ENCODE measurements around the gene EEF1AKMT2. TPM values are rescaled to one million over a fixed set of nuclear protein-coding genes. Genes with fewer than 3 reads are reported as not detected.

The EEF1AKMT2 gene
- total and polyA plus RNA-seq, 2 donors: 22.3 to 27.3 TPM

DNA sequence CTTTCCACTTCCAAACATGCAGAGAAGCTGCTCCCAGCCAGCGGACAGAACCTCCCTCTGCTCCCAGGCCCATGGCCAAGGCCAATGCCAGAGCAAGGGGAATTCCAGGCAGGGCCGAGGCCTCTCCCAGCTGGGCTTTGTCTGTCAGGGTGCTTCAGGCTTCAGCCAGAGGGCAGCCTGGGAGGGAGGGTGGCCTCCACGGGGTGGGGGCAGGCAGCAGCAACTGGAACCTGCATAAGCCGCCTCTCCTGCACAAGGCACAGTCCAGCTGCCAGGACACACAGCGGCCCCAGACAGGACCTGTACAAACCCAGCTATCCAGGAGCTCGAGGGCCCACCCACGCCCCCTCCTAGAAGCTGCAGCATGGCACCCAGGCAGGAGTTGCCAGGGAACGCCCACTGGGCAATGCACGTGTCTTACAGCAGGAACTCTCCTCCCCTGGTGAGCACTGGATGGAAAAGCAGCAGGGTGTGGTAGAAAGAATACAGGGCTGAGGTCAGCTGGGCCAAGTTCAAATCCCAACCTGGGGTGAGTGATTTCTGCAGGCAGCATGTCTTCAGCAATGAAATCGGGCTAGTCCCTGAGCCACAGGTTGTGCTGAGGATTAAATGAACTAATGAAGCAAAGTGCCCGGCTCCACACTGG, 55.1 kb downstream of the EEF1AKMT2 start:
- peaks cover 0 to 4% of the 10 kb centered on the region in 2 donors for H3K9me3 ChIP-seq (ENCODE audit: control insufficient read depth in 2 of 2, insufficient read depth in 1 of 2, low read length in 1 of 2)
- no peak overlapping the region for H3K4me3 ChIP-seq (ENCODE audit: low read length in 2 of 2)
- DNase-seq (ENCODE audit: low read depth in 6 of 9, low spot score in 9 of 9): peak in 1 of 9 donors; percentile 26
- H3K4me1 ChIP-seq (ENCODE audit: control insufficient read depth in 2 of 2, insufficient read depth in 2 of 2, low read length in 2 of 2): peaks cover 76 to 100% of the 10 kb centered on the region in 2 donors
- WGBS: 87% methylated on average over 11 of the region's 11 CpGs
- H3K27me3 ChIP-seq (ENCODE audit: control insufficient read depth in 2 of 2, insufficient read depth in 1 of 2, low read length in 1 of 2): no peaks in the 10 kb centered on the region
- peaks cover 0 to 35% of the 10 kb centered on the region in 2 donors for H3K36me3 ChIP-seq (ENCODE audit: control insufficient read depth in 2 of 2, insufficient read depth in 2 of 2, low read length in 1 of 2)
- peak overlapping the region; percentile 55 to 80 for H3K27ac ChIP-seq (ENCODE audit: low read depth in 1 of 2, low read length in 1 of 2)

DNA sequence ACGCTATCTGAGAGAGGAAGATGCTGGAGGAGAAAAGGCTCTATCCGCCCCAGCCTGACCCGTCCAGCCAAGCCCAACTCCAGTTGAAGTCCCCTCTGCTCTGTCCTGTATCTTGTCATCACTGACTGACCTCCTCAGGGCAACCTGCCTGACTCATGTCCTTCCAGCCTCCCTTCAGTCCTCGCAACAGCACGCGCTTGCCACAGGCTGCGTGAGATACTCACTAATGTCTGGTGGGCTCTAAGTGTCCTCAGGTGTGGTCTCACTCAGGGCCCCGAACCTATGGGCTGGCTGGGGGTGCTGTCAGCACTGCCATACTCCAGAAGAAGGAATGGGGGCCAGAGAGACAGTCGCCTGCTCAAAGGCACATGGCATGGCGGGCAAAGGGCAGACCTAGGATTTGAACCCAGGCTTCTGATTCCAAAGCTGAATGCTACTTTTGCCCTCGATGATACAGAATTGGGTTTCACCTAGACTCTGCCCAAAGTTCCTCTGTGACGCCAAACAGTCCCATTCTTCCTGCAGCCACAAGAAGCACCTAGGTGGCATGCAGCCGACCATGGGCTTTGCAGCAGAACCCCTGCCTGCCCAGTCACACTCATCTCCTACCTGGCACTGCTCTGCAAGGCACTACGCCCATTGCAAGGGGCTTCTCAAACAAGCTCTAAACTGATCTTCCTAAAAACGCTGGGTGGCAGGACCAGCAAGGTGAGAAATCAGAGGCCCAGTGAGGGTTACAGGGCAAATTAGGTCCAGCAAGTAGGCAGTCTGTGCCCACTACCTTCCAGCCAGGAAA, 56.0 kb downstream of the EEF1AKMT2 start:
- 94% methylated on average over 15 of the region's 15 CpGs for WGBS
- peak overlapping the region; percentile 26 to 80 for H3K27ac ChIP-seq (ENCODE audit: low read depth in 1 of 2, low read length in 1 of 2)
- H3K4me1 ChIP-seq (ENCODE audit: control insufficient read depth in 2 of 2, insufficient read depth in 2 of 2, low read length in 2 of 2): peaks cover 81 to 100% of the 10 kb centered on the region in 2 donors
- H3K4me3 ChIP-seq (ENCODE audit: low read length in 2 of 2): no peak overlapping the region
- H3K27me3 ChIP-seq (ENCODE audit: control insufficient read depth in 2 of 2, insufficient read depth in 1 of 2, low read length in 1 of 2): no peaks in the 10 kb centered on the region
- H3K9me3 ChIP-seq (ENCODE audit: control insufficient read depth in 2 of 2, insufficient read depth in 1 of 2, low read length in 1 of 2): peaks cover 0 to 4% of the 10 kb centered on the region in 2 donors
- H3K36me3 ChIP-seq (ENCODE audit: control insufficient read depth in 2 of 2, insufficient read depth in 2 of 2, low read length in 1 of 2): peaks cover 0 to 45% of the 10 kb centered on the region in 2 donors
- DNase-seq (ENCODE audit: low read depth in 6 of 9, low spot score in 9 of 9): peak in 1 of 9 donors; percentile 2

DNA sequence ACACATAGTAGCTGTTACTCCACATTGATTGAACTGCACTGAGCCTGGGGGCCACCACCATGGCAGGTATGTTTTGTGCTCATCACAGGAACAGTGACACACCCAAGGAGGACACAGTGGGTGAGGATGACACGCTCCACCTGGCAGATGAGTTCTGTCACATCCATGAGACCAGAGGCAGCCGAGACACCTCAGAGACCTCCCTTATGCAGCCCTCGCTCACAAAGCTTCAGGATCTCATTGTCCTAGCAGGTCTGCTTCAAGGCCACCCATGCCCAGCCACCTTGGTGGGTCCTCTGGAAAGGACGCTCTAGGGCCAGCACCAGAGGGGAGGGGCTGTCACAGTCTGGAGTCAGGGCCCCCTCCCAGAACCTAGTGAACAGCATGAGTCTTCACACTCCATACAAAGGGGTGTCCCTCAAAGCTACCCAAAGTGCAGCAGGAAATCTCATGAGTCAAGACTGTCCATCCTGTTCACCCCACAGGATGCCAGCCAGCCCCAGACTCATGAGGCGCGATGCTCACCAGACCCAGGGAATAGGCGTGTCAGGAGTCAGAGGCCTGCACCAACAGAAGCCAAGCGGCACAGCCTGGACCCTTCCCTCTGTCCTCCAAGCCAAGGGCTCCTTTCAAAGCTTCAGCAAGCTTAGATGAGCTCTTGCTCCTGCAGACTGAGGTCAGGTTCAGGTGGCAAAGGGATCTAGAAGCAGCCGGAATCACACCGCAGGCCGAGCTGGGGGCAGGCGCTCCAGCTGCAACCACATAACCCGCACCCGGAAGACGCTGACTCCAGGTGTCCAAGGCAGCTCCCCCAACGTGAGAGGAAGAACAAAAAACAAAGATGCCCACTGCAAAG, 57.1 kb downstream of the EEF1AKMT2 start:
- H3K36me3 ChIP-seq (ENCODE audit: control insufficient read depth in 2 of 2, insufficient read depth in 2 of 2, low read length in 1 of 2): peaks cover 4 to 54% of the 10 kb centered on the region in 2 donors
- 34% methylated on average over 16 of the region's 16 CpGs for WGBS
- peaks cover 84 to 100% of the 10 kb centered on the region in 2 donors for H3K4me1 ChIP-seq (ENCODE audit: control insufficient read depth in 2 of 2, insufficient read depth in 2 of 2, low read length in 2 of 2)
- DNase-seq (ENCODE audit: low read depth in 6 of 9, low spot score in 9 of 9): peak in 3 of 9 donors; percentile 71 to 84 (median 73)
- H3K27ac ChIP-seq (ENCODE audit: low read depth in 1 of 2, low read length in 1 of 2): peak overlapping the region; percentile 77 to 80
- no peaks in the 10 kb centered on the region for H3K27me3 ChIP-seq (ENCODE audit: control insufficient read depth in 2 of 2, insufficient read depth in 1 of 2, low read length in 1 of 2)
- peak overlapping the region; percentile 38 to 46 for H3K4me3 ChIP-seq (ENCODE audit: low read length in 2 of 2)
- peaks cover 0 to 4% of the 10 kb centered on the region in 2 donors for H3K9me3 ChIP-seq (ENCODE audit: control insufficient read depth in 2 of 2, insufficient read depth in 1 of 2, low read length in 1 of 2)

DNA sequence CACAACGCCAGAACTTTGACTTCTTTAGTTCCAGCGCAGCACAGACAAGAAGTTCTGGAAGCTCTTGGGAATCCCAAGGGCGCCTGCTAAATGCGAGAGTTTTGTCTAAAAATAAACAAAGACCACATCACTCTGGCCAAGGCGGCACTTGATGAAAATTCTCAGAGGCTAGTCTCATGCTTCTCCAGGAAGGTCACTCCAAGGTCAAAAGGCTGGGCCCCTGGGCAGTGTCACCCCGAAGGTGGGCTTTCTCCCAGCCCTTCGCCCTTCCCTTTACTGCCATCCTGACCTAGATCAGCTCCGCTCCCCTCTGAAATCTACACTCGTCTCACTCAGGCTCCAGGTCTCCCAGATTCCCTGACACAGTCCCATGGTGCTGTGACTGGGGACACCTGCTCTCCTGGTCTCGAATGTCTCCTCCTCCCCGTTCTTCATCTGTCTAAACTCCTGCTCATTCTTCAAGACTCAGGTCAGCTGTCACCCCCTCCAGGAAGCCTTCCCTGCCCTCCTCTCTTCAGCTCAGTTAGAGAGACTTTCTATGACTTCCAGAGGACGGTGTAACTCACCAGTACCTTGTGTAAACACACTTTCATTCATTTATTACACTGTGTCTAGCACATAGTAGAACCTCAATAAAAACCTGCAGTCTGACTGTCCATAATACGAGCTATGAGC, 58.0 kb downstream of the EEF1AKMT2 start:
- Histone ChIP-seq H3K36me3 (ENCODE audit: control insufficient read depth in 2 of 2, insufficient read depth in 2 of 2, low read length in 1 of 2) (peaks cover 4 to 61% of the 10 kb centered on the region in 2 donors), H3K27ac (ENCODE audit: low read depth in 1 of 2, low read length in 1 of 2) (peak overlapping the region; percentile 64 to 80), H3K9me3 (ENCODE audit: control insufficient read depth in 2 of 2, insufficient read depth in 1 of 2, low read length in 1 of 2) (peaks cover 0 to 4% of the 10 kb centered on the region in 2 donors), H3K27me3 (ENCODE audit: control insufficient read depth in 2 of 2, insufficient read depth in 1 of 2, low read length in 1 of 2) (no peaks in the 10 kb centered on the region), H3K4me3 (ENCODE audit: low read length in 2 of 2) (peak overlapping the region; percentile 38 to 46), H3K4me1 (ENCODE audit: control insufficient read depth in 2 of 2, insufficient read depth in 2 of 2, low read length in 2 of 2) (peaks cover 84 to 100% of the 10 kb centered on the region in 2 donors)
- 89% methylated on average over 13 of the region's 13 CpGs for WGBS
- peak in 1 of 9 donors; percentile 9 for DNase-seq (ENCODE audit: low read depth in 6 of 9, low spot score in 9 of 9)

DNA sequence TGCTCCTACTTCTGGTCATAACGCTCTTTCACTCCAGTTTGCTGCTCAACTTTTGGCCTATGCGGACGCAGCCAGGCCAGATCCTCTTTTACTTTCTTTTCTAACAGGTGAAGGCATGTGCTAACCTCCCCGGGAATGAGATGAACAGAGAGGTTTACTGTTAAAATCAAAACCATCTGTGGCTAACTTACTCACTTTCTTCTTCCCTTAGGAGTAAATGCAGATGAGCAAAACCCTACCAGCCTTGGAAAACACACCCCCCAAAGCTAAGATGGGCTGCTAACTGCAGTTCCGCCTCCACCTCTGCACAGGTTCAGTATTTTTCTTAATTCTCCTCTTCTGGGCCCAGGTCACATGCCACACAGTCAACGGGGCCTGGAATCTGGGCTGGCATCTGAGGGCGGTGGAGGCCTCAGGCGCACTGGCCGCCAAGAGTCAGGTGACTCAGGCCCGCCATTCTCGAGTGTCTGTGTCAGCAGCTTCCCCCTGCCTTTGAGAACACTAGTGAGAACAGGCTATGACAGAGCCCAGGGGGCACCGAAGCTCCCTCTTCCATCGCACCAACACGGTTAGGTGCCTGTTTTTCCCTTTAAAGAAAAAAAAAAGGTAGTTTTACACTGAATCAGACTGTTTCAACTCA, 58.6 kb downstream of the EEF1AKMT2 start:
- DNase-seq (ENCODE audit: low read depth in 6 of 9, low spot score in 9 of 9): peak in 1 of 9 donors; percentile 55
- H3K4me1 ChIP-seq (ENCODE audit: control insufficient read depth in 2 of 2, insufficient read depth in 2 of 2, low read length in 2 of 2): peaks cover 82 to 100% of the 10 kb centered on the region in 2 donors
- H3K36me3 ChIP-seq (ENCODE audit: control insufficient read depth in 2 of 2, insufficient read depth in 2 of 2, low read length in 1 of 2): peaks cover 6 to 60% of the 10 kb centered on the region in 2 donors
- H3K4me3 ChIP-seq (ENCODE audit: low read length in 2 of 2): peak overlapping the region in 1 of 2 donors; percentile 0
- H3K9me3 ChIP-seq (ENCODE audit: control insufficient read depth in 2 of 2, insufficient read depth in 1 of 2, low read length in 1 of 2): peaks cover 0 to 4% of the 10 kb centered on the region in 2 donors
- no peaks in the 10 kb centered on the region for H3K27me3 ChIP-seq (ENCODE audit: control insufficient read depth in 2 of 2, insufficient read depth in 1 of 2, low read length in 1 of 2)
- H3K27ac ChIP-seq (ENCODE audit: low read depth in 1 of 2, low read length in 1 of 2): peak overlapping the region; percentile 64 to 80
- 77% methylated on average over 14 of the region's 14 CpGs for WGBS

DNA sequence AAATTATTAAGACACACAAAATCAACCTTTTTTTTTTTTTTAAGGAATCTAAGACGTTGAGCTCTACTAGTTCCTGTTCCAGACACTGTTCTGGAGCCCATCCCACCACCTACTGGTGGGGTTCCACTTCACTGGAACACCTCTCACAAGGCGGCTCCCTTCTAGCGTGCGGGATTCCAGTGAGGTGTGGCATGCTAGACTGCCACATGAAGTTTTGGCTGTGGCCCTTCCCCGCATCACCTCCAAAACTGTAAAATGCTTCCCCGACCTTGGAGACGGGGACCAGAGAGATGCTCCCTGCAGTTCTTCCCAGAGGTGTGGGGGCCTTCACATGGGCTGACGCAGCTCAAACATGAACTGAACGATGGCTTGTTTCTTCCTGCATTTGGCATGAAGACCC, 60.1 kb downstream of the EEF1AKMT2 start:
- H3K27ac ChIP-seq (ENCODE audit: low read depth in 1 of 2, low read length in 1 of 2): peak overlapping the region; percentile 54 to 80

DNA sequence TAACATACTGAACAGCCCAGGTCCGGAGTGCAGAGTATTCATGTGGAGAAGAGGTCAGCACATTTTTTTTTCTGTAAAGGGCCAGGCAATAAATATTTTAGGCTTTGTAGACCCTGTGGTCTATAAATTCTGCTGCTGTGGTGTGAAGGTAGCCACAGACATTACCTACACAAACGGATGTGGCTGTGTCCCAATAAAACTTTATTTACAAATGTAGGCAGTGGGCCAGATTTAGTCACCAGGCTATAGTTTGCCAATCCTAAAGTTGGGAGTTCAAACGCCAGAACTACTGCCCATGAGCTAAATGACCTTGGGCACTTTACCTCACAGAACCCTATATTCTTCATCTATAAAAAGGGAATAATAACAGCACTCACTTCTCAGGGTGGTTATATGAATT, 60.9 kb downstream of the EEF1AKMT2 start:
- no peaks in the 10 kb centered on the region for H3K27me3 ChIP-seq (ENCODE audit: control insufficient read depth in 2 of 2, insufficient read depth in 1 of 2, low read length in 1 of 2)
- no peak for DNase-seq (ENCODE audit: low read depth in 6 of 9, low spot score in 9 of 9)
- WGBS: 96% methylated on average over 3 of the region's 3 CpGs
- no peak overlapping the region for H3K4me3 ChIP-seq (ENCODE audit: low read length in 2 of 2)
- no peak overlapping the region for H3K27ac ChIP-seq (ENCODE audit: low read depth in 1 of 2, low read length in 1 of 2)
- H3K4me1 ChIP-seq (ENCODE audit: control insufficient read depth in 2 of 2, insufficient read depth in 2 of 2, low read length in 2 of 2): peaks cover 78 to 97% of the 10 kb centered on the region in 2 donors
- peaks cover 0 to 4% of the 10 kb centered on the region in 2 donors for H3K9me3 ChIP-seq (ENCODE audit: control insufficient read depth in 2 of 2, insufficient read depth in 1 of 2, low read length in 1 of 2)
- H3K36me3 ChIP-seq (ENCODE audit: control insufficient read depth in 2 of 2, insufficient read depth in 2 of 2, low read length in 1 of 2): peaks cover 11 to 62% of the 10 kb centered on the region in 2 donors

More for the DNA sequence above, 60.1 kb downstream of the EEF1AKMT2 start:
- 91% methylated on average over 9 of the region's 9 CpGs for WGBS
- peaks cover 11 to 62% of the 10 kb centered on the region in 2 donors for H3K36me3 ChIP-seq (ENCODE audit: control insufficient read depth in 2 of 2, insufficient read depth in 2 of 2, low read length in 1 of 2)
- H3K4me1 ChIP-seq (ENCODE audit: control insufficient read depth in 2 of 2, insufficient read depth in 2 of 2, low read length in 2 of 2): peaks cover 78 to 98% of the 10 kb centered on the region in 2 donors
- peaks cover 0 to 4% of the 10 kb centered on the region in 2 donors for H3K9me3 ChIP-seq (ENCODE audit: control insufficient read depth in 2 of 2, insufficient read depth in 1 of 2, low read length in 1 of 2)
- H3K4me3 ChIP-seq (ENCODE audit: low read length in 2 of 2): no peak overlapping the region
- DNase-seq (ENCODE audit: low read depth in 6 of 9, low spot score in 9 of 9): no peak
- H3K27me3 ChIP-seq (ENCODE audit: control insufficient read depth in 2 of 2, insufficient read depth in 1 of 2, low read length in 1 of 2): no peaks in the 10 kb centered on the region
